HepG2 (cell line): ENCODE results near the gene EEFSEC. TPM values are rescaled to one million over a fixed set of nuclear protein-coding genes. Genes with fewer than 3 reads are reported as not detected.
A peak's percentile ranks its signal among the peaks of the same experiment; 100 is the strongest.

Experiments
- DBP ChIP-seq: sonication (generic); formaldehyde crosslinking; IDR thresholded peaks from 2 replicates; pipeline ENCODE4 v1.4.0; 2020; ENCODE audit warnings: missing genetic modification reagents; ENCODE audit errors: not compliant biosample characterization
- DMAP1 ChIP-seq: IDR thresholded peaks from 2 replicates; pipeline ENCODE4 v1.6.1; 2016
- HNF4A ChIP-seq: sonication (generic); formaldehyde crosslinking; IDR thresholded peaks from 2 replicates; pipeline ENCODE4 v1.4.0; 2020; ENCODE audit warnings: missing genetic modification reagents
- HNF4G ChIP-seq, 2 experiments: sonication (generic) in 1 of 2; formaldehyde crosslinking in 1 of 2; IDR thresholded peaks; 2 replicates each; pipeline versions ENCODE4 v1.4.0 to v1.6.1; 2011 to 2020; ENCODE audit warnings: borderline replicate concordance in 2 of 2, low read depth in 2 of 2, mild to moderate bottlenecking in 2 of 2, low read length in 1 of 2, missing genetic modification reagents in 1 of 2, moderate library complexity in 1 of 2
- KMT2A ChIP-seq: sonication (generic); formaldehyde crosslinking; IDR thresholded peaks from 2 replicates; pipeline ENCODE4 v1.4.0; 2020; ENCODE audit warnings: missing genetic modification reagents
- PHB2 ChIP-seq: fragments of 450-650 bp; IDR thresholded peaks from 2 replicates; pipeline ENCODE4 v1.6.1; 2018; ENCODE audit not compliant: partially characterized antibody
- POLR2G ChIP-seq: fragments of 200-400 bp; formaldehyde crosslinking; IDR thresholded peaks from 2 replicates; pipeline ENCODE4 v1.6.1; 2018; ENCODE audit warnings: mild to moderate bottlenecking, low read depth, low read length, moderate library complexity
- PTBP1 ChIP-seq: fragments of 200-400 bp; formaldehyde crosslinking; IDR thresholded peaks from 2 replicates; pipeline ENCODE4 v1.6.1; 2018; ENCODE audit warnings: low read length, low read depth; ENCODE audit not compliant: poor library complexity, severe bottlenecking
- RFX5 ChIP-seq: IDR thresholded peaks from 2 replicates; pipeline ENCODE4 v1.6.1; 2011; ENCODE audit warnings: low read depth, low read length, improper control_type of control experiment
- SAP130 ChIP-seq: IDR thresholded peaks from 2 replicates; pipeline ENCODE4 v1.6.1; 2016; ENCODE audit warnings: low read depth
- SNAPC4 ChIP-seq: sonication (generic); formaldehyde crosslinking; IDR thresholded peaks from 2 replicates; pipeline ENCODE4 v1.4.0; 2020; ENCODE audit warnings: mild to moderate bottlenecking, missing genetic modification reagents
- ZFP36L2 ChIP-seq: sonication (generic); formaldehyde crosslinking; IDR thresholded peaks from 2 replicates; pipeline ENCODE4 v1.4.0; 2020; ENCODE audit warnings: missing genetic modification reagents
- ZFX ChIP-seq: sonication (generic); formaldehyde crosslinking; IDR thresholded peaks from 2 replicates; pipeline ENCODE4 v1.4.0; 2020; ENCODE audit warnings: mild to moderate bottlenecking, low read depth, missing genetic modification reagents, moderate library complexity
- ZNF274 ChIP-seq: sonication (generic); formaldehyde crosslinking; IDR thresholded peaks from 2 replicates; pipeline ENCODE4 v1.5.1; 2020; ENCODE audit warnings: mild to moderate bottlenecking, missing genetic modification reagents
- ZSCAN12 ChIP-seq: sonication (generic); formaldehyde crosslinking; IDR thresholded peaks from 2 replicates; pipeline ENCODE4 v1.9.0; 2021; ENCODE audit warnings: mild to moderate bottlenecking, missing genetic modification reagents
- polyA plus RNA-seq, 8 experiments: library from polyadenylated mRNA; depleted of rRNA in 3 of 8; stranded (reverse) in 7 of 8; unstranded in 1 of 8; fragments of >200 nt; fragmentation: Illumina TruSeq in 4 of 8; extraction: Trizol in 4 of 8; gene quantifications; 2 replicates each; pipeline versions ENCODE4 v1.2.1 to v1.2.3, GENCODE V29; 2011 to 2016; ENCODE audit warnings: low read depth in 4 of 8, missing spikeins in 1 of 8, mixed read lengths in 1 of 8; ENCODE audit not compliant: insufficient read depth in 1 of 8
- total RNA-seq, 5 experiments: library from RNA; depleted of rRNA; stranded (reverse); fragments of >200 nt; fragmentation: Illumina TruSeq; extraction: Trizol; gene quantifications; 2 replicates each; pipeline ENCODE4 v1.2.3, GENCODE V29; 2016; ENCODE audit warnings: low read depth in 1 of 5
- TF ChIP-seq, protein P1 (sequence below): sonication (generic); formaldehyde crosslinking; IDR thresholded peaks from 2 replicates; pipeline ENCODE4 v1.5.1; 2020; ENCODE audit warnings: missing genetic modification reagents, mild to moderate bottlenecking, borderline replicate concordance
- TF ChIP-seq, protein P2 (sequence below): sonication (generic); formaldehyde crosslinking; IDR thresholded peaks from 2 replicates; pipeline ENCODE4 v1.4.0; 2020; ENCODE audit warnings: missing genetic modification reagents
- TF ChIP-seq, protein P3 (sequence below): sonication (generic); formaldehyde crosslinking; IDR thresholded peaks from 2 replicates; pipeline ENCODE4 v1.4.0; 2020; ENCODE audit warnings: mild to moderate bottlenecking, missing genetic modification reagents

The EEFSEC gene
- total and polyA plus RNA-seq, 2 of the 13 experiments (the other 11 are each of a cell fraction or from before 2014, with no cell fraction given), result 6.4 to 24.2 TPM

DNA sequence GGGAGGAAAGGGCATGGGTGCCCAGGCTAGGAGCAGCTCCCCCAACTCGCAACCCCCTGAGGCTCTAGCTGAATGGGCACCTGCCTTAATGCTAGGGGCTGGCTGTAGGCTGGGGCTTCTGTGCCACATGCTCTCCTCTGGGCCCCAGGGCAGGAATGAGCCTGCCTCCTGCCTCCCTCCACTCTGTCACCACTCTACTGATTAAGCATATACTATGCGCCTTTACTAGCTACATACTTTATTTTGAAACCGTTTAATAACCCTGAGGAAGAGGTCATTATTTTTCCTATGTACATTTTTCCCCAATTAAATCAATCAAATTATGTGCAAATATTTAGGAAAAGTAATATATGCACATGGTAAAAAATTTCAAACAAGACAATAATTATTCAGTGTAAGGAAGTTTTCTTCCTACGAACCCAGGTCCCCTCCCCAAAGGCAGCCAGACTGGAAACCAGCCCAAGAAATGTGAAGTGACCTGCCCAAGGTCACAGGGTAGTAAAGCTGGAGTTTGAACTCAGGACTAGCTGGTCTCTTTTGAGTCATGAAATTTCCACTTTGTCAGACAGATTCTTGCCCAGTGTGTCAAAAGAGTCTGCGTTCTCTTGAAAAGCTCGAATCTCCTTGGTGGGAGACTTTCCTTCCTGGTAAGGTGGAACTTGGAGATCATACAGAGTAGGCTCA is 190.9 kb downstream of the EEFSEC start (continued):
- TF ChIP-seq SAP130 (CRISPR knock-in tag) (0 out of 2 replicates have a peak, but pooled peaks have one; percentile 8), DMAP1 (CRISPR knock-in tag) (no peak), ZSCAN12 (CRISPR knock-in tag) (no peak), POLR2G (0 out of 2 replicates have a peak, but pooled peaks have one; percentile 16), KMT2A (CRISPR knock-in tag) (no peak), ZFP36L2 (CRISPR knock-in tag) (no peak), HNF4A (CRISPR knock-in tag) (peak; percentile 41), SNAPC4 (0 out of 2 replicates have a peak, but pooled peaks have one; percentile 42), ZNF274 (CRISPR knock-in tag) (no peak), HNF4G (IDR thresholded peaks at IDR 0.05; ENCODE audit: borderline replicate concordance, low read depth, low read length) (peak; percentile 18; the same call in 1 of the 2 replicates), HNF4G (CRISPR knock-in tag; IDR thresholded peaks at IDR 0.05; ENCODE audit: borderline replicate concordance, low read depth) (no peak), DBP (CRISPR knock-in tag) (no peak), PTBP1 (no peak), ZFX (CRISPR knock-in tag) (no peak), PHB2 (no peak), RFX5 (no peak)
- TF ChIP-seq, protein P1, sequence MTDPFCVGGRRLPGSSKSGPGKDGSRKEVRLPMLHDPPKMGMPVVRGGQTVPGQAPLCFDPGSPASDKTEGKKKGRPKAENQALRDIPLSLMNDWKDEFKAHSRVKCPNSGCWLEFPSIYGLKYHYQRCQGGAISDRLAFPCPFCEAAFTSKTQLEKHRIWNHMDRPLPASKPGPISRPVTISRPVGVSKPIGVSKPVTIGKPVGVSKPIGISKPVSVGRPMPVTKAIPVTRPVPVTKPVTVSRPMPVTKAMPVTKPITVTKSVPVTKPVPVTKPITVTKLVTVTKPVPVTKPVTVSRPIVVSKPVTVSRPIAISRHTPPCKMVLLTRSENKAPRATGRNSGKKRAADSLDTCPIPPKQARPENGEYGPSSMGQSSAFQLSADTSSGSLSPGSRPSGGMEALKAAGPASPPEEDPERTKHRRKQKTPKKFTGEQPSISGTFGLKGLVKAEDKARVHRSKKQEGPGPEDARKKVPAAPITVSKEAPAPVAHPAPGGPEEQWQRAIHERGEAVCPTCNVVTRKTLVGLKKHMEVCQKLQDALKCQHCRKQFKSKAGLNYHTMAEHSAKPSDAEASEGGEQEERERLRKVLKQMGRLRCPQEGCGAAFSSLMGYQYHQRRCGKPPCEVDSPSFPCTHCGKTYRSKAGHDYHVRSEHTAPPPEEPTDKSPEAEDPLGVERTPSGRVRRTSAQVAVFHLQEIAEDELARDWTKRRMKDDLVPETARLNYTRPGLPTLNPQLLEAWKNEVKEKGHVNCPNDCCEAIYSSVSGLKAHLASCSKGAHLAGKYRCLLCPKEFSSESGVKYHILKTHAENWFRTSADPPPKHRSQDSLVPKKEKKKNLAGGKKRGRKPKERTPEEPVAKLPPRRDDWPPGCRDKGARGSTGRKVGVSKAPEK (CRISPR knock-in tag), result no peak
- TF ChIP-seq, protein P2, sequence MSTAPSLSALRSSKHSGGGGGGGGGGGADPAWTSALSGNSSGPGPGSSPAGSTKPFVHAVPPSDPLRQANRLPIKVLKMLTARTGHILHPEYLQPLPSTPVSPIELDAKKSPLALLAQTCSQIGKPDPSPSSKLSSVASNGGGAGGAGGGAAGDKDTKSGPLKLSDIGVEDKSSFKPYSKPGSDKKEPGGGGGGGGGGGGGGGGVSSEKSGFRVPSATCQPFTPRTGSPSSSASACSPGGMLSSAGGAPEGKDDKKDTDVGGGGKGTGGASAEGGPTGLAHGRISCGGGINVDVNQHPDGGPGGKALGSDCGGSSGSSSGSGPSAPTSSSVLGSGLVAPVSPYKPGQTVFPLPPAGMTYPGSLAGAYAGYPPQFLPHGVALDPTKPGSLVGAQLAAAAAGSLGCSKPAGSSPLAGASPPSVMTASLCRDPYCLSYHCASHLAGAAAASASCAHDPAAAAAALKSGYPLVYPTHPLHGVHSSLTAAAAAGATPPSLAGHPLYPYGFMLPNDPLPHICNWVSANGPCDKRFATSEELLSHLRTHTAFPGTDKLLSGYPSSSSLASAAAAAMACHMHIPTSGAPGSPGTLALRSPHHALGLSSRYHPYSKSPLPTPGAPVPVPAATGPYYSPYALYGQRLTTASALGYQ (CRISPR knock-in tag), result no peak
- TF ChIP-seq, protein P3, sequence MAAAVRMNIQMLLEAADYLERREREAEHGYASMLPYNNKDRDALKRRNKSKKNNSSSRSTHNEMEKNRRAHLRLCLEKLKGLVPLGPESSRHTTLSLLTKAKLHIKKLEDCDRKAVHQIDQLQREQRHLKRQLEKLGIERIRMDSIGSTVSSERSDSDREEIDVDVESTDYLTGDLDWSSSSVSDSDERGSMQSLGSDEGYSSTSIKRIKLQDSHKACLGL (CRISPR knock-in tag), result 0 out of 2 replicates have a peak, but pooled peaks have one; percentile 29
